WI38 (cell line): ENCODE measurements around the gene PDGFB.
"Not testable (repeated sequence)": the region's sequence is repeated elsewhere in the genome, so short reads cannot be mapped to it uniquely, and the experiment has no call there.

Experiments
- H3K4me3 ChIP-seq: 2 replicates; pipeline ENCODE4 v1.5.1; 2011; ENCODE audit warnings: low read depth, mild to moderate bottlenecking, control low read depth, low read length
- CTCF ChIP-seq: IDR thresholded peaks from 2 replicates; pipeline ENCODE4 v1.5.1; 2012; ENCODE audit warnings: low read depth, mild to moderate bottlenecking, control low read depth, low read length

The PDGFB gene

DNA sequence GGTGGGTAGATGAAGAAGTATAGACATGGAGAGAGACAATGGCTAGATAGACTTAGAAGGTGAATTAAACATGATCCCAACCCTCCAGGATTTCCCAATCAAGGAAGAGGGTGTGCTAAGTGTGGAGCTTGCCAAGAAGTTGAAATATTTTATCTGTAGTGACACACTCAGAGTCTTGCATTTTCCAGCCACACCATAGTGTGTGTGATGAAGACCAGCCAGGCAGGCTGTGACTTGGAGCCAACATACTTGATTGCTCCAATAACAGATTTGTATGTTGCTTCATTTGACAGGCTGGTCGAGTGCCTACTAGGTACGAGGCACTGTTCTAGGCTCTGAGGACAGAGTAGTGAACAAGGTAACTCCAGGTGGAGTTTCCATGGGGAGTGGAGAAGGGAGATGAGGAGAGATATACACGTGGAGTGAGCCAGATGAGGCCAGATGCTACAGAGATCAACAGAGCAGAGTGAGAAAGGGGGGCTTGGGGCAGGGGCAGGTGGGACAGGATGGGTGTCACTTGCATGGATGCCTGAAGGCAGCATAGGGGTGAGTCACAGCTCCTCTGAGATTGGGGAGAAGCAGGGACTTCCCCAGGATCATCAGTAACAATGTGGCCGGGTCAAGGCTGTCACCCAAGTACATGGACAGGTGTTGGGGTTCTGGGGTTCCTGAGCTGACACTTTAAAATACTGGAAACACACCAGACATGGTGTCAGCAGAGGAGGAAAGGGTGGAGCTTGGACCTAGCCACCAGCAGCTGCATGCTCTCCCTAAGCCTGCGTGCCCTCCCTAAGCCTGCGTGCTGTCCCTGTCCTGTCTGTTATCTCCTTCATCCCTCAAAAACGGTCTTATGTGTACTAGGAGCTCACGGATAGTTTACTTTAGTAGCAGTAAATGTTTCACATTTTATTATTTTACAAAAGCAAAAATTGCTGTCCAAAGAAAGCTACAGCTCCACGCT, 23.6 kb downstream of the PDGFB start:
- no peak overlapping the region for H3K4me3 ChIP-seq
- no peak for TF ChIP-seq CTCF

GRCh38 chr22:39220450-39220849, 24.3 kb downstream of the PDGFB start:
- no peak overlapping the region for H3K4me3 ChIP-seq
- TF ChIP-seq CTCF: no peak

GRCh38 chr22:39219071-39220039, 25.4 kb downstream of the PDGFB start:
- no peak overlapping the region for H3K4me3 ChIP-seq

DNA sequence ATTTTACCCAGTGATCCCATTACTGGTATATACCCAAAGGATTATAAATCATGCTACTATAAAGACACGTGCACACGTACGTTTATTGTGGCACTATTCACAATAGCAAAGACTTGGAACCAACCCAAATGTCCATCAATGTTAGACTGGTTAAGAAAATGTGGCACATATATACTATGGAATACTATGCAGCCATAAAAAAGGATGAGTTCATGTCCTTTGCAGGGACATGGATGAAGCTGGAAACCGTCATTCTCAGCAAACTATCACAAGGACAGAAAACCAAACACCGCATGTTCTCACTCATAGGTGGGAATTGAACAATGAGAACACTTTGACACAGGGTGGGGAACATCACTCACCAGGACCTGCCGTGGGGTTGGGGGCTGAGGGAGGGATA, 26.4 kb downstream of the PDGFB start:
- H3K4me3 ChIP-seq: not testable (repeated sequence)

More at GRCh38 chr22:39219071-39220039, 25.4 kb downstream of the PDGFB start:
- no peak for TF ChIP-seq CTCF

- TF ChIP-seq CTCF: 0 out of 2 replicates have a peak, but pooled peaks have one; percentile 7
- H3K4me3 ChIP-seq: no peak overlapping the region
These were observed 28.7 kb downstream of the PDGFB start for GRCh38 chr22:39216143-39216490.

DNA sequence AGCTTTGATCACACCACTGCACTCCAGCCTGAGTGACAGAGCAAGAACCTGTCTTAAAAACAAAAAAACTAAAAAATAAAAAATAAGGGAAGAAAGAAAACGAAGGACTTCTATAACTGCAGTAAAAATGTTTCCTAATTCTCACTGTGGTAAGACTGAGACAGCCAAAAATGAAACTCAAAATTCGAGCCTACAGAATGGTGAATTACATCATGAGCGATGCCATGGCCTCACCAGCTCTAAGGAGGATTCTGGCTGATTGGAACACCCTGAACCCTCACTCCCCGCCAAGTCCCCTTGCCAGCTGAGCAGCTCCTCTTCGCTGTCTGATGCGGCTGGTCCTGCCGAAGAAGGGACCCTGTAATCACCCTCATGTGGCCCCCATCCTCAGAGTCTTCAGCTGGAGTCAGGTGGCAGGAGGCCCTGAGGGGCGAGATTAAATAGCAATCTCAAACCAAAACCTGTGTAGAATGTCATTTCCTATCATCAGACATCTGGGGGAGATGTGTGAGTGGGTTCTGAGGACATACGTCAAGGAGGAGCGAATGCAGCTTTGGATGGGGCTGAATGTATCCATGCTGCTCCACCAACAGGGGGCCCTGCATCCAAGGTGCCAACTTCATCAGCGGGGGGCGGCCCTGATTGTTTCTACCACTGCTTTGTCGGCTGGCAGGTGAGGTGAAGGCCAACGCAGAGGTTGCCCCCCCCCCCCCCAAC, 29.2 kb downstream of the PDGFB start:
- no peak overlapping the region for H3K4me3 ChIP-seq
- peak; percentile 29; the same call in 1 of the 2 replicates for TF ChIP-seq CTCF

DNA sequence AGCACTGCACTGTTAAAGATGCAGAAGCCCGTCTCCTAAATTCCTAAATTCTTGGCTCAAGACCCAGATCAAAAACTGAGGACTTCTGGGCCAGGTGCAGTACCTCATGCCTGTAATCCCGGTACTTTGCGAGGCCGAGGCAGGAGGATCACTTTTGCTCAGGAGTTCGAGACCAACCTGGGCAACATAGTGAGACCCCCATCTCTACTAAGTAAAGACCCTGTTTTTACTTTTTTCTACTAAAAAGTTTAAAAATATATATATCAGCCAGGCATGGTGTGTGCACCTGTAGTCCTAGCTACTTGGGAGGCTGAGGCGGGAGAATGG, 29.7 kb downstream of the PDGFB start:
- TF ChIP-seq CTCF: no peak
- H3K4me3 ChIP-seq: no peak overlapping the region
